Uterus (tissue), 4 donors: Measurements from ENCODE around the gene MADD. TPM values are rescaled to one million over a fixed set of nuclear protein-coding genes. Genes with fewer than 3 reads are reported as not detected.
"Not testable (repeated sequence)": the region's sequence is repeated elsewhere in the genome, so short reads cannot be mapped to it uniquely, and the experiment has no call there.

ENCODE experiments used
- DNase-seq, 2 donors: peaks; one replicate each; pipeline ENCODE4 v3.0.0-alpha.2; 2019 to 2020
- H3K27ac ChIP-seq, 2 donors: fragments of 200-600 bp; sonication (generic); 1 replicate in 1 of 2; 2 replicates in 1 of 2; pipeline ENCODE4 v1.5.1; 2016 to 2018
- H3K27me3 ChIP-seq, 2 donors: fragments of 200-600 bp; sonication (generic); one replicate each; pipeline ENCODE4 v1.5.1; 2018 to 2019; ENCODE audit warnings: control low read depth in 1 of 2
- H3K36me3 ChIP-seq, 2 donors: fragments of 200-600 bp; sonication (generic); one replicate each; pipeline ENCODE4 v1.5.1; 2019; ENCODE audit warnings: control low read depth in 1 of 2
- H3K4me1 ChIP-seq, 2 donors: fragments of 200-600 bp; sonication (generic); one replicate each; pipeline ENCODE4 v1.5.1; 2018 to 2019; ENCODE audit warnings: control low read depth in 1 of 2
- H3K4me3 ChIP-seq, 2 donors: fragments of 200-600 bp; sonication (generic); 1 replicate in 1 of 2; 2 replicates in 1 of 2; pipeline ENCODE4 v1.5.1; 2018 to 2019; ENCODE audit warnings: mild to moderate bottlenecking in 1 of 2
- H3K9me3 ChIP-seq, 2 donors: fragments of 200-600 bp; sonication (generic); one replicate each; pipeline ENCODE4 v1.5.1; 2019; ENCODE audit warnings: control low read depth in 1 of 2
- CTCF ChIP-seq, 4 experiments: fragments of 200-600 bp in 2 of 4; fragments of 450-650 bp in 2 of 4; sonication (generic) in 2 of 4; IDR thresholded peaks; one replicate each; pipeline ENCODE4 v1.5.1; 2016 to 2019; ENCODE audit warnings: antibody characterized with exemption in 4 of 4, mild to moderate bottlenecking in 2 of 4, moderate library complexity in 1 of 4
- POLR2A ChIP-seq, 2 donors: fragments of 450-650 bp; IDR thresholded peaks; one replicate each; pipeline ENCODE4 v1.6.1; 2016; ENCODE audit warnings: antibody characterized with exemption in 2 of 2, mild to moderate bottlenecking in 1 of 2, moderate library complexity in 1 of 2
- intact Hi-C: fragments of 100-400 bp; cut with DNase I; formaldehyde crosslinking; loops from one replicate; pipeline ENCODE4 v1.15.1; 2023; ENCODE audit warnings: low total_unique reads
- total RNA-seq, 4 donors: library from RNA; depleted of rRNA in 3 of 4; stranded (reverse); fragments of >200 nt in 3 of 4; gene quantifications; one replicate each; pipeline versions ENCODE4 v1.1.0 to v1.2.4, GENCODE V29; 2014 to 2023
- donor health status: DM: yes; HTN: yes; CAD: no.

Gene MADD
- total RNA-seq, 4 donors from 2014 or later: 26.8 to 234 (median 47.2) TPM

- Histone ChIP-seq H3K4me1 (no peaks in the 10 kb centered on the region), H3K36me3 (no peaks in the 10 kb centered on the region), H3K4me3 (no peak overlapping the region), H3K27me3 (no peaks in the 10 kb centered on the region), H3K27ac (no peak overlapping the region), H3K9me3 (peaks cover 0 to 23% of the 10 kb centered on the region in 2 donors)
- TF ChIP-seq POLR2A (IDR thresholded peaks at IDR 0.05) (no peak), CTCF (IDR thresholded peaks at IDR 0.05) (no peak)
- DNase-seq: no peak
- intact Hi-C loops: no loop called here
Measured at GRCh38 chr11:47302853-47303252, 32.9 kb downstream of the MADD start.

GRCh38 chr11:47305734-47306483 lies 36.0 kb downstream of the MADD start:
- Histone ChIP-seq H3K27ac (no peak overlapping the region), H3K36me3 (no peaks in the 10 kb centered on the region), H3K4me3 (no peak overlapping the region), H3K27me3 (no peaks in the 10 kb centered on the region), H3K4me1 (no peaks in the 10 kb centered on the region), H3K9me3 (peaks cover 0 to 20% of the 10 kb centered on the region in 2 donors)
- intact Hi-C loops: no loop called here
- no peak for DNase-seq
- no peak for TF ChIP-seq POLR2A (IDR thresholded peaks at IDR 0.05)
- no peak for TF ChIP-seq CTCF (IDR thresholded peaks at IDR 0.05)

- no peaks in the 10 kb centered on the region for H3K4me1 ChIP-seq
- H3K27ac ChIP-seq: no peak overlapping the region
- intact Hi-C loops: no loop called here
- no peak for DNase-seq
- no peaks in the 10 kb centered on the region for H3K36me3 ChIP-seq
- H3K4me3 ChIP-seq: no peak overlapping the region
- H3K27me3 ChIP-seq: no peaks in the 10 kb centered on the region
- peaks cover 0 to 16% of the 10 kb centered on the region in 2 donors for H3K9me3 ChIP-seq
- TF ChIP-seq POLR2A (IDR thresholded peaks at IDR 0.05) (no peak), CTCF (IDR thresholded peaks at IDR 0.05) (no peak)
Measured at GRCh38 chr11:47306484-47306844, 36.5 kb downstream of the MADD start.

- Histone ChIP-seq H3K27ac (no peak overlapping the region), H3K4me1 (no peaks in the 10 kb centered on the region), H3K9me3 (peaks cover 0 to 2% of the 10 kb centered on the region in 2 donors), H3K4me3 (no peak overlapping the region), H3K36me3 (no peaks in the 10 kb centered on the region), H3K27me3 (no peaks in the 10 kb centered on the region)
- TF ChIP-seq POLR2A (IDR thresholded peaks at IDR 0.05) (no peak), CTCF (IDR thresholded peaks at IDR 0.05) (no peak)
- intact Hi-C loops: no loop called here
- no peak for DNase-seq
Measured at GRCh38 chr11:47308050-47308823, 38.3 kb downstream of the MADD start.

GRCh38 chr11:47314992-47315391 lies 45.1 kb downstream of the MADD start:
- H3K9me3 ChIP-seq: no peaks in the 10 kb centered on the region
- no peak overlapping the region for H3K4me3 ChIP-seq
- no peaks in the 10 kb centered on the region for H3K27me3 ChIP-seq
- H3K36me3 ChIP-seq: no peaks in the 10 kb centered on the region
- DNase-seq: no peak
- H3K4me1 ChIP-seq: no peaks in the 10 kb centered on the region
- TF ChIP-seq CTCF (IDR thresholded peaks at IDR 0.05) (no peak), POLR2A (IDR thresholded peaks at IDR 0.05) (no peak)
- H3K27ac ChIP-seq: no peak overlapping the region
- intact Hi-C loops: no loop called here

- H3K36me3 ChIP-seq: not testable (repeated sequence)
Measured at GRCh38 chr11:47316501-47316900, 46.6 kb downstream of the MADD start.

More at GRCh38 chr11:47316501-47316900, 46.6 kb downstream of the MADD start:
- intact Hi-C loops, H3K9me3 ChIP-seq, DNase-seq, H3K27me3 ChIP-seq, H3K27ac ChIP-seq, H3K4me3 ChIP-seq, H3K4me1 ChIP-seq: not testable (repeated sequence)
